Esophagus muscularis mucosa (tissue), 4 donors: ENCODE data around the gene TBX3.

Source experiments
- CTCF ChIP-seq, 3 experiments: fragments of 200-600 bp in 2 of 3; fragments of 450-650 bp in 1 of 3; sonication (generic) in 2 of 3; IDR thresholded peaks; one replicate each; pipeline ENCODE4 v1.5.1; 2017 to 2019; ENCODE audit warnings: antibody characterized with exemption in 3 of 3, mild to moderate bottlenecking in 2 of 3, moderate library complexity in 1 of 3
- EP300 ChIP-seq: sonication (generic); formaldehyde crosslinking; IDR thresholded peaks from one replicate; pipeline ENCODE4 v1.6.1; 2017; ENCODE audit warnings: antibody characterized with exemption
- POLR2A ChIP-seq: fragments of 450-650 bp; IDR thresholded peaks from one replicate; pipeline ENCODE4 v1.6.1; 2017; ENCODE audit warnings: antibody characterized with exemption, moderate library complexity, mild to moderate bottlenecking, low read depth
- POLR2AphosphoS5 ChIP-seq, 2 donors: sonication (generic); formaldehyde crosslinking; IDR thresholded peaks; one replicate each; pipeline ENCODE4 v1.6.1; 2017; ENCODE audit warnings: antibody characterized with exemption in 2 of 2

- TF ChIP-seq CTCF (IDR thresholded peaks at IDR 0.05) (no peak), EP300 (no peak), POLR2A (no peak), POLR2AphosphoS5 (IDR thresholded peaks at IDR 0.05) (no peak)
These were observed 15.1 kb downstream of the TBX3 start for GRCh38 chr12:114668886-114669288.
